ENCODE measurements around the gene TMEM62.

Gene TMEM62

DNA sequence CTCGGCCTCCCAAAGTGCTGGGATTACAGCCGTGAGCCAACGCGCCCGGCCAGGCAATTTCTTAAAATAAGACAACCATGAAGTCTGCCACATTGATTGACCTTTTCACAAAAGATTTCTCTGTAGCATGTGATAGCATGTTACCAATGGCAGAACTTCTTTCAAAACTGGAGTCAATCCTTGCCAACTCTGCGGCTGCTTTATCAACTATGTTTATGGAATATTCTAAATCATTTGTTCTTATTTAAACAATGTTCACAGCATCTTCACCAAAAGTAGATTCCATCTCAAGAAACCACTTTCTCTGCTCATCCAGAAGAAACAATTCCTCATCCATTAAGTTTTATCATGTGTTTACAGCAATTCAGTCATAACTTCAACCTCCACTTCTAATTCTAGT, 37.0 kb upstream of the TMEM62 start:
- Histone ChIP-seq H3K27ac (ENCODE audit: low read length) (no peak overlapping the region), H2AFZ (ENCODE audit: low read depth, low read length) (no peak overlapping the region), H4K20me1 (ENCODE audit: insufficient read depth, low read length) (peaks cover 15% of the 10 kb centered on the region; the same call in 1 of the 2 replicates), H3K4me2 (ENCODE audit: low read length) (peak overlapping the region; percentile 24; the same call in 1 of the 2 replicates), H3K27me3 (ENCODE audit: low read depth, low read length) (no peaks in the 10 kb centered on the region), H3K79me2 (ENCODE audit: low read length) (peaks cover 46% of the 10 kb centered on the region), H3K9ac (ENCODE audit: low read length) (no peak overlapping the region), H3K36me3 (replicated peaks; ENCODE audit: low read depth, low read length) (peaks cover 22% of the 10 kb centered on the region), H3K4me1 (ENCODE audit: low read length) (peaks cover 25% of the 10 kb centered on the region), H3K4me3 (ENCODE audit: low read length) (no peak overlapping the region), H3K9me3 (ENCODE audit: insufficient read depth, low read length) (no peaks in the 10 kb centered on the region)
- TF ChIP-seq EZH2phosphoT487 (IDR thresholded peaks at IDR 0.05; ENCODE audit: low read depth), result no peak
- TF ChIP-seq, protein P1, sequence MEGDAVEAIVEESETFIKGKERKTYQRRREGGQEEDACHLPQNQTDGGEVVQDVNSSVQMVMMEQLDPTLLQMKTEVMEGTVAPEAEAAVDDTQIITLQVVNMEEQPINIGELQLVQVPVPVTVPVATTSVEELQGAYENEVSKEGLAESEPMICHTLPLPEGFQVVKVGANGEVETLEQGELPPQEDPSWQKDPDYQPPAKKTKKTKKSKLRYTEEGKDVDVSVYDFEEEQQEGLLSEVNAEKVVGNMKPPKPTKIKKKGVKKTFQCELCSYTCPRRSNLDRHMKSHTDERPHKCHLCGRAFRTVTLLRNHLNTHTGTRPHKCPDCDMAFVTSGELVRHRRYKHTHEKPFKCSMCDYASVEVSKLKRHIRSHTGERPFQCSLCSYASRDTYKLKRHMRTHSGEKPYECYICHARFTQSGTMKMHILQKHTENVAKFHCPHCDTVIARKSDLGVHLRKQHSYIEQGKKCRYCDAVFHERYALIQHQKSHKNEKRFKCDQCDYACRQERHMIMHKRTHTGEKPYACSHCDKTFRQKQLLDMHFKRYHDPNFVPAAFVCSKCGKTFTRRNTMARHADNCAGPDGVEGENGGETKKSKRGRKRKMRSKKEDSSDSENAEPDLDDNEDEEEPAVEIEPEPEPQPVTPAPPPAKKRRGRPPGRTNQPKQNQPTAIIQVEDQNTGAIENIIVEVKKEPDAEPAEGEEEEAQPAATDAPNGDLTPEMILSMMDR (IDR thresholded peaks at IDR 0.05; ENCODE audit: low read depth, low read length), result no peak

DNA sequence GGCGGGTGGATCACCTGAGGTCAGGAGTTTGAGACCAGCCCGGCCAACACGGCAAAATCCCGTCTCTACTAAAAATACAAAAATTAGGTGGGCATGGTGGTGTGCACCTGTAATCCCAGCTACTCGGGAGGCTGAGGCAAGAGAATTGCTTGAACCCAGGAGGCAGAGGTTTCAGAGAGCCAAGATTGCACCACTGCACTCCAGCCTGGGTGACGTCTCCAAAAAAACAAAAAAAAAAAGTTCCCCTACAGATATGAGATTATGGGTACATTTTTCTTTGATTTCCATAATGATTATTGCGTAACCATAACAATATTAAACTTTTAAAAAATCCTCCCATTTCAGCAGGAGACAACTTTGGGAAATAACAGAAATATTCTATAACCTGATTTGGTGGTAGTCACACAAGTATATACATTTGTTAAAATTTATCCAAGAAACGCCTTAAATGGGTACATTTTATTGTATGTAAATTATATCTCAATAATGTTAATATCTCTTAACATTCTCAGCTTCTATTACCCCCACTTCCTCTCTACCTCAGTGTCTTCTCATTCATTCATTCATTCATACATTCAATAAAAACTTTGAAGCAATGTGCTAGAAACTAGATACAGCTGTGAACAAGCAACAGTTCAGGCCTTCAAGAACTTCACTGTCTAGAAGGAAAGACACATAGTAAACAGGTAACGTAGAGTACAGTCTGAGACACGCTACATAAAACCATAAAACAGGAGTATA, 34.1 kb upstream of the TMEM62 start:
- Histone ChIP-seq H3K9me3 (ENCODE audit: insufficient read depth, low read length) (no peaks in the 10 kb centered on the region), H3K4me1 (ENCODE audit: low read length) (peaks cover 17% of the 10 kb centered on the region), H3K9ac (ENCODE audit: low read length) (no peak overlapping the region), H4K20me1 (ENCODE audit: insufficient read depth, low read length) (0 out of 2 replicates have a peak, but pooled peaks cover 7% of the 10 kb centered on the region), H3K4me2 (ENCODE audit: low read length) (no peak overlapping the region), H3K4me3 (ENCODE audit: low read length) (no peak overlapping the region), H3K79me2 (ENCODE audit: low read length) (peaks cover 57% of the 10 kb centered on the region), H3K36me3 (replicated peaks; ENCODE audit: low read depth, low read length) (peaks cover 34% of the 10 kb centered on the region), H2AFZ (ENCODE audit: low read depth, low read length) (no peak overlapping the region), H3K27me3 (ENCODE audit: low read depth, low read length) (no peaks in the 10 kb centered on the region), H3K27ac (ENCODE audit: low read length) (no peak overlapping the region)
- no peak for TF ChIP-seq EZH2phosphoT487 (IDR thresholded peaks at IDR 0.05; ENCODE audit: low read depth)
- TF ChIP-seq, protein P1 (IDR thresholded peaks at IDR 0.05; ENCODE audit: low read depth, low read length), result no peak

DNA sequence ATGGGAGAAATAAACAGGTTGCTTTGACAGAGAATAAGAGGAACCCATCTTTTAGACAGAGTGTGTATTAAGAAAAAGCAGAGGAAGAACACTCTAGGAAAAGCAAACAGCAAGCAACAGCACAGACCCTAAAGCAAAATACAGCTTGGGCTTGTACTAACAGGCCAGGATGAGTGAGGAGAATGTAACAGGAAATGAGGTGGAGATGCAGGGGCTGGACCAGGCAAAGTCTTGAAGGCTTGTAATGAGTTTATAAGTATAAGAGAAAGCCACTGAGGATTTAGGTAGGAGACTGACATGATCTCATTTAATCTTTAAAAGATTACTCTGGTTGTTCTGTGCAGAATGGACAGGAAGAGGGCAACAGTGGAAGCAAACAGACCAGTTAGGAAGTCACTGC, 32.4 kb upstream of the TMEM62 start:
- Histone ChIP-seq H3K4me1 (ENCODE audit: low read length) (peaks cover 17% of the 10 kb centered on the region), H3K9ac (ENCODE audit: low read length) (no peak overlapping the region), H3K36me3 (replicated peaks; ENCODE audit: low read depth, low read length) (peaks cover 36% of the 10 kb centered on the region), H3K79me2 (ENCODE audit: low read length) (peaks cover 61% of the 10 kb centered on the region), H2AFZ (ENCODE audit: low read depth, low read length) (no peak overlapping the region), H4K20me1 (ENCODE audit: insufficient read depth, low read length) (no peaks in the 10 kb centered on the region), H3K27me3 (ENCODE audit: low read depth, low read length) (no peaks in the 10 kb centered on the region), H3K4me3 (ENCODE audit: low read length) (no peak overlapping the region), H3K27ac (ENCODE audit: low read length) (no peak overlapping the region), H3K9me3 (ENCODE audit: insufficient read depth, low read length) (no peaks in the 10 kb centered on the region), H3K4me2 (ENCODE audit: low read length) (no peak overlapping the region)
- no peak for TF ChIP-seq EZH2phosphoT487 (IDR thresholded peaks at IDR 0.05; ENCODE audit: low read depth)
- TF ChIP-seq, protein P1 (IDR thresholded peaks at IDR 0.05; ENCODE audit: low read depth, low read length), result no peak

DNA sequence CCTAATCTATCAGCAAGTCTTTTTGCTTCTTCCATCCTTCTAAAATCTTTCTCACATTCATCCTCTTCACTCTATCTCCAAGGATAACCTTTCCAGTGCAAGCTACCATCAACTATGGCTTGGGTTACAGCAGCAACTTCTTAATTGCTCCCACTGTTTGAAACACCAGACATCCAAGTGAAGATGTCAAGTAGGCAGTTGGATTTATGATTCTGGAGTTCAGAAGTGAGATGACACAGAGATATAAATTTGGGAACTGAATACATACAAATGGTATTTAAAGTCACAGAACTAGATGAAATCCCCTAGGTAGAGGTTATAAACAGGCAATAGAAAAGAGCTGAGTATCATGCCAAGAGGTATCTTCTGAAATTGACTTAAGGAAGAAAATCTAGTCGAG, 31.2 kb upstream of the TMEM62 start:
- H4K20me1 ChIP-seq (ENCODE audit: insufficient read depth, low read length), result no peaks in the 10 kb centered on the region
- peaks cover 7% of the 10 kb centered on the region; the same call in 1 of the 2 replicates for H3K4me1 ChIP-seq (ENCODE audit: low read length)
- no peak overlapping the region for H3K4me2 ChIP-seq (ENCODE audit: low read length)
- peaks cover 53% of the 10 kb centered on the region for H3K79me2 ChIP-seq (ENCODE audit: low read length)
- no peak overlapping the region for H3K27ac ChIP-seq (ENCODE audit: low read length)
- no peak overlapping the region for H3K9ac ChIP-seq (ENCODE audit: low read length)
- no peak for TF ChIP-seq EZH2phosphoT487 (IDR thresholded peaks at IDR 0.05; ENCODE audit: low read depth)
- TF ChIP-seq, protein P1 (IDR thresholded peaks at IDR 0.05; ENCODE audit: low read depth, low read length), result no peak
- no peaks in the 10 kb centered on the region for H3K27me3 ChIP-seq (ENCODE audit: low read depth, low read length)
- no peaks in the 10 kb centered on the region for H3K9me3 ChIP-seq (ENCODE audit: insufficient read depth, low read length)
- no peak overlapping the region for H3K4me3 ChIP-seq (ENCODE audit: low read length)
- no peak overlapping the region for H2AFZ ChIP-seq (ENCODE audit: low read depth, low read length)
- H3K36me3 ChIP-seq (replicated peaks; ENCODE audit: low read depth, low read length), result peaks cover 31% of the 10 kb centered on the region

All from OCI-LY3 (cell line).